ENCODE results near the gene KRT1.

KRT1 gene

GRCh38 chr12:52632656-52633055 is 47.6 kb downstream of the KRT1 start:
- DNase-seq (ENCODE audit: extremely low read depth, insufficient read length), result no peak
- Histone ChIP-seq H3K36me3 (ENCODE audit: control insufficient read depth, insufficient read depth, low read length) (no peaks in the 10 kb centered on the region), H3K27me3 (replicated peaks; ENCODE audit: control insufficient read depth, insufficient read depth, low read length) (no peaks in the 10 kb centered on the region; the same call in none of the 2 replicates), H3K4me3 (replicated peaks; ENCODE audit: low read depth, low read length) (no peak overlapping the region)
- TF ChIP-seq CTCF (IDR thresholded peaks at IDR 0.05; ENCODE audit: insufficient read depth, low read length, poor library complexity, severe bottlenecking), result no peak

GRCh38 chr12:52631676-52632459 is 48.3 kb downstream of the KRT1 start:
- Histone ChIP-seq H3K27me3 (replicated peaks; ENCODE audit: control insufficient read depth, insufficient read depth, low read length) (no peaks in the 10 kb centered on the region; the same call in none of the 2 replicates), H3K36me3 (ENCODE audit: control insufficient read depth, insufficient read depth, low read length) (no peaks in the 10 kb centered on the region), H3K4me3 (replicated peaks; ENCODE audit: low read depth, low read length) (no peak overlapping the region)
- no peak for TF ChIP-seq CTCF (IDR thresholded peaks at IDR 0.05; ENCODE audit: insufficient read depth, low read length, poor library complexity, severe bottlenecking)
- DNase-seq (ENCODE audit: extremely low read depth, insufficient read length), result no peak

GRCh38 chr12:52631264-52631663 is 48.9 kb downstream of the KRT1 start:
- TF ChIP-seq CTCF (IDR thresholded peaks at IDR 0.05; ENCODE audit: insufficient read depth, low read length, poor library complexity, severe bottlenecking), result no peak
- H3K27me3 ChIP-seq (replicated peaks; ENCODE audit: control insufficient read depth, insufficient read depth, low read length), result no peaks in the 10 kb centered on the region; the same call in none of the 2 replicates

GRCh38 chr12:52630599-52631200 is 49.5 kb downstream of the KRT1 start:
- Histone ChIP-seq H3K4me3 (replicated peaks; ENCODE audit: low read depth, low read length) (no peak overlapping the region), H3K36me3 (ENCODE audit: control insufficient read depth, insufficient read depth, low read length) (no peaks in the 10 kb centered on the region), H3K27me3 (replicated peaks; ENCODE audit: control insufficient read depth, insufficient read depth, low read length) (no peaks in the 10 kb centered on the region; the same call in none of the 2 replicates)
- TF ChIP-seq CTCF (IDR thresholded peaks at IDR 0.05; ENCODE audit: insufficient read depth, low read length, poor library complexity, severe bottlenecking), result no peak
- DNase-seq (ENCODE audit: extremely low read depth, insufficient read length), result no peak

More at GRCh38 chr12:52631264-52631663, 48.9 kb downstream of the KRT1 start:
- H3K4me3 ChIP-seq (replicated peaks; ENCODE audit: low read depth, low read length), result no peak overlapping the region
- no peaks in the 10 kb centered on the region for H3K36me3 ChIP-seq (ENCODE audit: control insufficient read depth, insufficient read depth, low read length)
- DNase-seq (ENCODE audit: extremely low read depth, insufficient read length), result no peak

- no peak for TF ChIP-seq CTCF (IDR thresholded peaks at IDR 0.05; ENCODE audit: insufficient read depth, low read length, poor library complexity, severe bottlenecking)
- no peak for DNase-seq (ENCODE audit: extremely low read depth, insufficient read length)
- Histone ChIP-seq H3K27me3 (replicated peaks; ENCODE audit: control insufficient read depth, insufficient read depth, low read length) (no peaks in the 10 kb centered on the region; the same call in none of the 2 replicates), H3K4me3 (replicated peaks; ENCODE audit: low read depth, low read length) (no peak overlapping the region), H3K36me3 (ENCODE audit: control insufficient read depth, insufficient read depth, low read length) (no peaks in the 10 kb centered on the region)
These were observed 50.2 kb downstream of the KRT1 start for GRCh38 chr12:52630008-52630500.
